Activated CD4-positive, CD25-positive, alpha-beta regulatory T cell (primary cell): ENCODE measurements around the gene MOK.
"Not testable (repeated sequence)": the region's sequence is repeated elsewhere in the genome, so short reads cannot be mapped to it uniquely, and the experiment has no call there.

Experiments used
- DNase-seq, 4 experiments: peaks; one replicate each; lab custom pipeline; 2025; lab: John Stamatoyannopoulos, UW

The MOK gene, protein sequence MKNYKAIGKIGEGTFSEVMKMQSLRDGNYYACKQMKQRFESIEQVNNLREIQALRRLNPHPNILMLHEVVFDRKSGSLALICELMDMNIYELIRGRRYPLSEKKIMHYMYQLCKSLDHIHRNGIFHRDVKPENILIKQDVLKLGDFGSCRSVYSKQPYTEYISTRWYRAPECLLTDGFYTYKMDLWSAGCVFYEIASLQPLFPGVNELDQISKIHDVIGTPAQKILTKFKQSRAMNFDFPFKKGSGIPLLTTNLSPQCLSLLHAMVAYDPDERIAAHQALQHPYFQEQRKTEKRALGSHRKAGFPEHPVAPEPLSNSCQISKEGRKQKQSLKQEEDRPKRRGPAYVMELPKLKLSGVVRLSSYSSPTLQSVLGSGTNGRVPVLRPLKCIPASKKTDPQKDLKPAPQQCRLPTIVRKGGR

DNA sequence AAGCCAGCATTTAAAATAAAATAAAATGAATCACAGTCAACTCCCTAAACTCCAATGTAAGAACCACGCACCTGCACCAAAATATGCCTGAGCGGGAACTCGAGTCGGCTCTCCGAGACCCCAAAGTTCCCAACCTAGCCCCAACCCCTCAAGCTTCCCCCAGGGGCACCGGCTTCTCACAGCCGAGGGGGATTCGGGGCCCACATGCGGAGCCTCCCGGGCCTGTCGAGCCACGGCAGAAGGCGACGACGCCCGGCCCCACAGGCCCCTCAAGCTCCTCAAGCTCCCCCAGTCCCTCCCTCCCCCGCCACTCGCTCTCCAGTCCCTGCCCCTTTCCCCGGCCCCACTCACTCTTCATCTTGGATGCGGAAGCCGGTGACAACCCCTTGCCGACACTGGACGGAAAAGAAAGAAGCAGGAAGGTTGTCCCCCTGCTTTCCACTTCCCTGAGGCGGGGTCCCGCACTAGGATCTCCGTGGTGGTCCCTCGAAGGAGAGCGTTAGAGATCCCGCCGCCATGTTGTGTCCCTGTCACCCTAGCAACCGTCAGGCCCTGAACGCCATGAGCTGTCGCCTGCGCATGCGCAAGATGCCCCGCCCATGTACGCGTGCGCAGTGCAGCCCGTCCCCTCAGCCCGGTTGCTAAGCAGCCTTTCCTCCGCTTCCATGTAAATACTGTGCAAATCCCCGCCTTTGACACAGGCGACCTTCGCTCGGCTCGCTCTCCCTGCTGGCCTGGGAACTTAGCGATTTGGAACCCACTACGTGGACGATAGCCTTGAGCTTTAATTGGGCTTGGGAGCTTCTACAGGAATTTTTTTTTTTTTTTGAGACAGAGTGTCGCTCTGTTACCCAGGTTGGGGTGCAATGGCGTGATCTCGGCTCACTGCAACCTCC, at the start of gene MOK:
Gene MOK (minus strand): TSS at position 554 of the 896 bp plus-strand sequence. CDS start 196 bp downstream, at position 358.
- peak; percentile 86 to 91 (median 90) for DNase-seq

DNA sequence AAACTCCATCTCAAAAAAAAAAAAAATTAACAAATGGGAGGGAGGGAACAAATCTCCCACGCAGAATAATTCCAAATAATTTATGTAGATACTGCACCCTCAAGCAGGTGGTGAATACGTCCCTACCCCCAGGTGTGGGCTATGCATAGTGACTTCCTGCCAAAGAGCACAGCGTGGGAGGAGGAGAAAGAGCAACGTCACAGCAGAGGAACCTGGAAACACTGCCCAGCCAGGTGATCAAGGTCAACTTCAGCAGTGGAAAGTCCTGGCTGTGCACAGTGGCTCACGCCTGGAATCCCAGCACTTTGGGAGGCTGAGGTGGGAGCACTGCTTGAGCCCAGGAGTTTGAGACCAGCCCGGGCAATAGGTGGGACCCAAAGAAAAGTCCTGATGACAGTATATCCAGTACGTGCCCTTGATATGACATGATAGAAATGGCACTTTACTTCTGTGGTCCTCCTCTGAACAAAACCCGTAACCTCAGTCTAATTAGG, 48.2 kb upstream of the MOK start:
- DNase-seq: no peak

DNA sequence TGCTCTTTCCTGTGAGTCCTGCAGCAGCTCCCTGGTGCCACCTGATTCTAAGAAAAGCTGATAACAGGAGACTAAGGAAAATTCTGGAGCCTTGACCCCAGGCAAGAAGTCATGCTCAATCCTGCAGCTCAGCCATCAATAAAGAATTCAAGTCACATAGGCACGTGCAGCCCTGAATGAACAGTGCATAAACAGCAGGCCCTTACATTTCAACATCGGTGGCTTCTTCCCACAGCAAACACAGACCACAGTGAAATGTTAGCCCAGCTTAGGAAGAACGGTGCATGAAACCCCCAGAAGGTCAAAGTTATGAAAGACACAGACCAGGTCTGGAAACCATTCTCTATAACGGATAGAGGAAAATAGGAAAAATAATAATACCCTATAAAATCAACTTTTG, 47.2 kb upstream of the MOK start:
- DNase-seq: no peak

DNA sequence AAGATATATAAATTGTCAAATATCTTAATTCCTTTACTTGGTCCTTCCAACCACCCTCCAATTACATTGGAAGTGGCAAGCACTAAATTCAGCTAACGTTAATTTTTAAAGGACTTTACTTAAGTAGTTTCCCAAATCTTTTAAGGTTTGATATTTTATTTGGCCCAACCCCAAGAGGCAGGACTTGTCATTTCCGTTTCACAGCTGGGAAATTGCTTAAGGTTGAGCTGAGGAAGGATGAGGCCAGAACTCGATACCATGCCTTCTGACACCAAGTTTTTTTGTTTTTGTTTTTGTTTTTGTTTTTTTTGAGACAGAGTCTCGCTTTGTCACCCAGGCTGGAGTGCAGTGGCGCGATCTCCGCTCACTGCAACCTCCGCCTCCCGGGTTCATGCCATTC, 46.6 kb upstream of the MOK start:
- not testable (repeated sequence) for DNase-seq

DNA sequence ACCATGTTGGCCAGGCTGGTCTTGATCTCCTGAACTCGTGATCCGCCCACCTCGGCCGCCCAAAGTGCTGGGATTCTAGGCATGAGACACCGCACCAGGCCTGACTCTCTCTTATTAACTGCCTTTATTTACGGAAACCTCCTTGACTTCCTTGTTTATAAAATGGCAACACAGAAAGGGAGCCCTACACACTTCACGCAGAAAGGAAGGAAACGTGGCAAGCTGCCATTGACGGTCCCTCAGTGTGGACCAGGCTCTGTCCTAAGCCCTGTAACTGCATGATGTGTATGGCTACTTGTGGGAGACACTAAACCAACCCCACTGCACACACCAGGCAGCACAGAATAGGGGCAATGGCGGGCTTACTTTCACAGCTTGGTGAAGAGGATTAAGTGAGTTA, 46.1 kb upstream of the MOK start:
- DNase-seq: no peak

DNA sequence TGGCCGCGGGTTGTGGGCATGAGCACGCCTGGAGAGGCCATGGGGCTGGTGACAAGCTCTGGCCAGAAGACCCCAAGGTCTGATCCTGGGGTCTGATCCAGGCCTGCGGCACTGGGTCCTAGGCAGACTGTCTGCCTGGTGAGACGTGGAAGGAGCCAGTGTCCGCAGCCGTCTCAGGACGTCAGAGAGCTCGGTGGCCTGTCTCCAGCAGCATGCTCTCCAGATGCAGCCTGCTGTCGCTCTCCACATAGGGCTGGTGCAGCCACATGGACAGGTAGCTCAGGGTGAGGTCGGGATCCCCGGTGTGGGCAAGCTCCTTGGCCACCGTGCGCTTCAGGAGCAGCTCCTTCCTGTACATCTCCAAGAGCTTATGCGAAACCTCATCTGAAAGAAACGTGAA, 43.4 kb upstream of the MOK start:
- no peak for DNase-seq

DNA sequence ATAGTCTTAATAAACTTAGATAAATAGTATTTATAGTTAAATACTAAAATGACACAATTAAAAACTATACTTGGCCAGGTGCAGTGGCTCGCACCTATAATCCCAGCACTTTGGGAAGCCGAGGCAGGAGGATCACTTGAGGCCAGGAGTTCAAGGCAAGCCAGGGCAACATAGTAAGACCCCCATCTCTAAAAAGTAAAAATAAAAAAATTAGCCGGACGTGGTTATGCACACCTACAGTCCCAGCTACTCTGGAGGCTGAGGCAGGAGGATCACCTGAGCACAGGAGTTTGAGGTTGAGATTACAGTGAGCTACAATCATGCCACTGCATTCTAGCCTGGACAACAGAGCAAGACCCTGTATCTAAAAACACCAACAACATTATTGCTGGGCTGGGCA, 41.7 kb upstream of the MOK start:
- DNase-seq: no peak

DNA sequence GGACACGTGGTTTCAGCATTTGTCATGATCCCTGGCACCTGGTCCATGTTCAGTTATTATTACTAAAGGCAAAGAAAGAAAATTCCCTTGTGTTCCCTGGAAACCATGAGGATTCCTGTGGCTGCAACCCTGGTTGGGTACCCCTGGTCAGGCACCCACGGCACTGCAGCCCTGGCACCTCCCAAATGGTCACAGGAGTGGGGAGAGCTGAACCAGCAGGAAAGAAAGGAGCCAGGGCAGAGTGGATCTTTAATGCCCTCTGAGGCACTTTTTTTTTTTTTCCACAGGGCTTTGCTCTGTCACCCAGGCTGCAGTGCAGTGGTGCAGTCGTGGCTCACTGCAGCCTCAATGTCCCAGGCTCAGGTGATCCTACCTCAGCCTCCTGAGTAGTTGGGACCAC, 40.3 kb upstream of the MOK start:
- no peak for DNase-seq

DNA sequence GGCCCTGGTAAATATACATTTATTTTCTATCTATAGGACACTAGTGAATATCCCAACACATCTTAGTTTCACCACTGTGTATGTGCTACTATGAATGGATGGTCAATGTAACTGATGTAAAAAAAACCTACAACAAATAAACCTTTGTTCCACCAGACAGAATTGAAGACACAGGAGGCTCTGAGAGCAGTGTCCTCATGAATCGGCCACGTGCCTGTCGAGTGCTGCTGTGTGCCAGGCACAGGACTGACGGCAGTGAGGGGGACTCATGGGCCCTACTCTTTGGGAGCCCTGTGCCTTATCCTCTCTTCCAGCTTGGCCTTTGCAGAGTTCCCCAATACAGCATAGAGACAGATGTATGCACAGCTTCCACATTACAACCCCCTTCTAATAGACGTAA, 39.5 kb upstream of the MOK start:
- DNase-seq: no peak

DNA sequence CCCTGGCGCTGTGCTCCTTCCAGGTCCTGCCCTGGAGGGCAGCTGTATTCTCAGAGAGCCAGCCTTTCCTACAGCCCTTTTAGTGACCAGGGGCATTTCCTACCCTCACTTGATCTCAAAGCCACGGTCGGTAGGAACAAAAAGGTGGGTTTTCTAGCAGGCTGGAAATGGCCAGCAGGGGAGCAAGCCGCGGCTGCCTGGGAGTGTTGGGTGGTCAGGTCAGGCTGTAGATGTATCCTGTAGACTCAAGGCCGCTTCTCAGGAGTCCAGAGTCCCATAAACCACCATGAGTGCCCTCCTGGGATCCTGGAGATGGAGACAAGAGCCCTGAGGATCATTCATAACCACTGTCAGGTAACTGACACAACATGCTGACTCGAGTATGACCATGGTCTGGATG, 39.1 kb upstream of the MOK start:
- no peak for DNase-seq

DNA sequence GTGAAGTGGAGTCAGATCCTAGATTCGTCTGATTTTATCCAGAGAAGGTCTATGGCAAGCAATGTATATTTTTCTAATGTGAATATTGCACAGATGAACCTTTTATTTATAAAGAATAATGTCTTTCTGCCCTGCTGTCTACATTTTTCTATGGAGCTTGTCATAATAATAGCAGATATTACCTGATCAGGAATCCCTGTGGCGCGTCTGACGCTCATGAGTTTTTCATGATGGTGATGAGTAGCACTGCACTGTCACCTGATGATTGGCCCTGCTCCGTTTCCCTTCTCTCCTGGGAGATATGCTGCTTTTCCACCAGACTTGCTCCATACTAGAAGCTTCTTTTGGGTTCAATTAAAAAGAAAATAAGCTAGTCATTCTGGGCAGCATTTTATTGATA, 37.3 kb upstream of the MOK start:
- DNase-seq: no peak

DNA sequence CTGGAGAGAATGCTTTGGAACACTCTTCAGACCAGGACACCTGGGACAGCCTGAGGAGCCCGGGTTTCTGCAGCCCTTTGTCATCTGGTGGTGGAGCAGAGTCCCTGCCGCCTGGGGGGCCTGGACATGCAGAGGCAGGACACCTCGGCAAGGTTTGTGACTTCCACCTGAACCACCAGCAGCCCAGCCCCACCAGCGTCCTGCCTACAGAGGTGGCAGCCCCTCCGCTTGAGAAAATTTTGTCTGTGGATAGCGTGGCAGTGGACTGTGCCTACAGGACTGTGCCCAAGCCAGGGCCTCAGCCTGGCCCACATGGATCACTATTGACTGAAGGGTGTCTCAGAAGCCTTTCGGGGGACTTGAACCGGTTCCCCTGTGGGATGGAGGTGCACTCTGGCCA, 36.6 kb upstream of the MOK start:
- no peak for DNase-seq

DNA sequence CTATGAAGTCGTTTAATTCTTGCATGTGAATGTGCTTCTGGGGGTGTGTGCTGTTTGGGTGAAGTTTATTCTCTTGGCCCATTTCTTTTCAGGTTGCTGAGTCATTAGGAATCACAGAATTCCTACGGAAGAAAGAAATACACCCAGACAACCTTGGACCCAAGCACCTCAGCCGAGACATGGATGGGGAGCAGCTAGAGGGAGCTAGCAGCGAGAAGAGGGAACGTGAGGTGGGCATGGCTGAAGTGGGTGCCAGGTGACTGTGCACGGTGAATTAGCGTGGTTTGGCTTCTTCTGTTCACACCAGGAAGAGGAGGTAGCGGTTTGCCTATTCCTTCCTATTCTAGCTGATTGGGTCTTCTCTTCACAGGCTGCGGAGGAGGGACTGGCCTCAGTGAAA, 33.8 kb upstream of the MOK start:
- DNase-seq: no peak

DNA sequence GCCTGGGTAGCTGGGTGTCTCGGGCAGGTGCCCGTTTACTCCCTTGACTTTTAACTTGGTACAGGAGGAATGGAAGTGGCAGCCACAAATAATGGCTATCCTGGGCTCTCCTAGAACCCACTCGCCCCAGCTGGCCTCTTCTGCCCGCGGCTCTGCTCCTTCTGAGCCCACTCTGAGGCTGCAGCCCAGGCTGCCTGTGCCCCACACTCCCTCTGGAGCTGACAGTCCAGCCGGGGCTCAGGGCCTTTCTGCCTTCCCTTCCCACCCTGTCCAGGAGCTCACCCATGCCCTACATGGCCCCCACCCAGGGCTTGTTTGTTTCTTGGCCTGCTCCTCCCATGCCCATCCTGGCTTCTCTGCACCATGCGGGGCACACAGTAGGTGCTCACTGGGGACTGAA, 30.2 kb upstream of the MOK start:
- no peak for DNase-seq

DNA sequence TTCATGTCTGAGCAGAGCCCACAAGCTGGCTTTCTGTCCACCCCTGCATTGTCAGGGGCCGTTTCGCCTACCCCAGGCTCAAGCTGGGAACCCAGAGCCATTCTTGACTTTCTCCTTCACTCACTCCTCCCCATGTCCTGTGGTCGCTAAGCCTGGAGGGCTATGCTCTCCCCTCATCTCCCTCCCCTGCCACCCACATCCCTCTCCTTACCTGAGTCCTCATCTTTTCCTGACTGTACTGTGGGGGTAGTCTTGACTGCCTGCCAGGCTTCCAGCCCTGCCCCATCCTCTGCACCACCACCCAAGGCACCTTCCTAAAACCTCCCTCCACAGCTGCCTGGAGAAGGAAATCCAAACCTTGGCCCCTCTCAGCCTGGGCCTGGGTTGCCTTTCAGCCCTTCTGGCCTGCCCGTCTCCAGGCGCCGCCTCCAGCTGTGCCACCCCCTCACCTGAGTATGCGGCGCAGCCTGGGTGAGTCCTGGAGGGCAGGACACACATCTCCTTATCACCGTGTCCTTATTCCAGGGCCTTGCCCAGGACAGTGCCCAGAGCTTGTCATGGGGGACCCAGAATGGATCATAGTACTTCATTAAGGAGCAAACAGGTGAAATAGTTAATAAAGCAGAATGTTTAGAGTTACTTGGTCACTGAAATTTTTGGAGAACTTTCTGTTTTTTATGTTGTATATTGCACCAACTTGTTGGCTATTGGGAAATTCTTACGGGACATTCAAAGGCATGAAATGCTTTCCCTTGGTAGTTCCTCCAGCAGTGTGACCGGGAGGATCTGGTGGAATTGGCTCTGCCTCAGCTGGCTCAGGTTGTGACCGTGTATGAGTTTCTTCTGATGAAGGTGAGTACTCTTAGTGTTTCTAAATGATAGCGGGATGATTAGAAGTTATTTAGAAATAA, 29.1 kb upstream of the MOK start:
- DNase-seq: no peak

DNA sequence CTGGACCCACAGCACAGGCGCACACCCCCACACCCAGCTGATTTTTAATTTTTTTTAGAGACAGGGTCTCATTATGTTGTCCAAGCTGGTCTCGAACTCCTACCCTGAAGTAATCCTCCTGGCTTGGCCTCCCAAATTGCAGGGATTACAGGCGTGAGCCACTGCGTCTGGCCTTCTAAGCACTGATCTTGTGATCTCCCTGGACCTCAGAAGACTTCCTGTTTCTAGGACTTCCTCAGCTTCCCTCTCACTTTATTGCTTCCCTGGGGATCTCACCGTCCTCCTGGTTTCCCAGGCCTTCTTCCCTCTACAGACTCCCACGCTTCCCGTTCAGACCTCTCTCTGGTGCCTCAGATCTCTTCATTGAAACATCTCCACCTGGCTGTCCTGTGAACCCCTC, 28.4 kb upstream of the MOK start:
- DNase-seq: no peak

DNA sequence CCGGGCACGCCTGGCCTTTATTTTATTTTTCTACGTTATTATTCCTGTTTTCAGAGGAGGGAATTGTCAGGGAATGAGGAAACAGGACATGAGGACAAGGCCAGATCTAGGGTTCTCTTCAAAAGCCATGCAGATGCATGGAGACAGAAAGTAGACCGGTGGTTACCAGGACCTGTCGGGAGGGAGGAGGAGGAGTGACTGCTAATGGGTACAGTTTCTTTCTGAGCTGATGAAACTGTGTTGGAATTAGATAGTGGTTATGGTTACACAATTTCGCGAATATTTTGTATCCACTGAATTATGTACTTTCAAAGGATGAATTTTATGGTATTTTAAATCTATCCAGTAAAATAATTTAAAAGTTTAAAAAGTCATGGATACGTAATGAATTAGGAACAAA, 25.8 kb upstream of the MOK start:
- no peak for DNase-seq

DNA sequence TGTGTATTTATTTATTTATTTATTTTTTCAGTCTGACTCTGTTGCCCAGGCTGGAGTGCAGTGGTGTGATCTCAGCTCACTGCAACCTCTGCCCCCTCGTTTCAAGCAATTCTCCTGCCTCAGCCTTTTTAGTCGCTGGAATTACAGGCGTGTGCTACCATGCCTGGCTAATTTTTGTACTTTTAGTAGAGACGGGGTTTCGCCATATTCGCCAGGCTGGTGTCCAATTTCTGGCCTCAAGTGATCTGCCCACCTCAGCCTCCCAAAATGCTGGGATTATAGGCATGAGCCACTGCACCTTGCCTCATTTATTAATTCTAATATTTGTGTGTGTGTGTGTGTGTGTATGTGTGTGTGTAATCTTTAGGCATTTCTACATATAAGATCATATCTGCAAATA, 24.4 kb upstream of the MOK start:
- DNase-seq: not testable (repeated sequence)

DNA sequence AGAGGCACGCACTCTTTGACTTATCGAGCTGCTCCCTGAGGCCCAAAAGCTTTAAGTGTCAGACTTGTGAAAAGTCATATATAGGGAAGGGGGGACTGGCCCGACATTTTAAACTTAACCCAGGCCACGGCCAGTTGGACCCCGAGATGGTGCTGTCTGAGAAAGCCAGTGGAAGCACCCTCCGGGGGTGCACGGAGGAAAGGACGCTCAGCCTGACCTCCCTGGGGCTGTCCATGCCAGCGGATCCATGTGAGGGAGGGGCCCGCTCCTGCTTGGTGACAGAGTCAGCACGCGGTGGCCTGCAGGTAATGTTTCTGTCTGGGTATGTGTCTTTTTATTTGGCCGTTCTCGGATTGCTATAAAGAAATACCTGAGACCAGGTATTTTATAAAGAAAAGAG, 21.6 kb upstream of the MOK start:
- DNase-seq: no peak

DNA sequence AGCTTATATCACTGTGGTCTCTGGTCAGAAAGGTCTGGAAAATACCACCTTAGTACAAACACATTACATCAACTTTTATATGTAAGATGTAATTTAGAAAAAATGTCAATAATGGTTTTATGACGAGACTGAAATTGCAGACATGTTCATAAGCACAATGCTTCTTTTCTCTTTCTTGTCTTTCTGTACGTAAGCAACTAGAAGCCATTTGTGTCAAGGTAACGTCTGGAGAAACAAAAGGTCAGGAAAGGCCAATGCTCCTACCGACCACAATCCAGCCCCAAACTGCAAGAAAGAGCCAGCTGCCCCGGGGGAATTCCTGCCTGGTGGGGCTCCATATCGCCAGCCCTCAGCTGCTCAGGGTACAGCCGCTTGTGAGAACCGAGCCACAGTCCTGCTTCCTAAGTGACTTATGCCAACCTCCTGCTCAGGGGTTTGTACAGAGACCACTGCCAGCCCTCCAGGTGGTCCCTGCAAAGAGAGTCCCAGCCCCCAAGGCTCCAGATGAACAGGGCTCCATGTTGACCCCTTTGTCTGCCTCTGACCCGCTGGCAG, 20.9 kb upstream of the MOK start:
- no peak for DNase-seq

DNA sequence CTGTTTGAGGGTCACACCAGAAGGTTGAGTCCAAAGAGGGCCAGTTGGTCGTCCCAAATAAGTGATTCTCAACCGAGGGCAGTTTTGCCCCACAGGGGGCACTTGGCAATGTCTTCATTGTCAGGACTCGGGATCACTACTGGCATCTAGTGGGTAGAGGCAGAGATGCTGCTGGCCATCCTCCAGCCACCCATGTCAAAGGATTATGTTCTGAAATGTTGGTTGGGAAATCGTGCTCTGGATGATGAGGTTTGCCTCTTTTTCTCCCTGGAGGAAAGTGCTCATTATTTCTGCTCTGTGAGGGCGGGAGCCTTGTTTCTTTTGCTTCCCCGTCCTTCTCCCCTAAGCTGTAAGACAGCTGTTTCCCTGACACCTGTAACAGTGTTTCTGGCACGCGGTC, 18.1 kb upstream of the MOK start:
- DNase-seq: no peak
